Right atrium auricular region (tissue), 2 donors: ENCODE results near the gene NCKAP5. TPM values are rescaled to one million over a fixed set of nuclear protein-coding genes. Genes with fewer than 3 reads are reported as not detected.

Experiments
- DNase-seq: peaks from one replicate; pipeline ENCODE4 v3.0.0-alpha.2; 2019; ENCODE audit warnings: low spot score
- H3K27ac ChIP-seq, 2 donors: fragments of 200-600 bp; sonication (generic); 1 replicate in 1 of 2; 2 replicates in 1 of 2; pipeline ENCODE4 v1.5.1; 2016 to 2019
- H3K27me3 ChIP-seq, 2 donors: fragments of 200-600 bp; sonication (generic); one replicate each; pipeline versions ENCODE4 v1.5.1 to v1.6.0; 2017 to 2019
- H3K36me3 ChIP-seq: fragments of 200-600 bp; sonication (generic); one replicate; pipeline ENCODE4 v1.5.1; 2016
- H3K4me1 ChIP-seq, 2 donors: fragments of 200-600 bp; sonication (generic); one replicate each; pipeline versions ENCODE4 v1.5.1 to v1.6.0; 2017 to 2019
- H3K4me3 ChIP-seq, 2 donors: fragments of 200-600 bp; sonication (generic); 1 replicate in 1 of 2; 2 replicates in 1 of 2; pipeline ENCODE4 v1.5.1; 2017 to 2019; ENCODE audit warnings: mild to moderate bottlenecking in 1 of 2, moderate library complexity in 1 of 2
- H3K9me3 ChIP-seq, 2 donors: fragments of 200-600 bp; sonication (generic); one replicate each; pipeline ENCODE4 v1.5.1; 2019
- total RNA-seq, 2 donors: library from RNA; depleted of rRNA; stranded (reverse); fragments of >200 nt; gene quantifications; one replicate each; pipeline ENCODE4 v1.1.0, GENCODE V29; 2016
- TF ChIP-seq, protein P1 (sequence below), 2 donors: fragments of 200-600 bp; sonication (generic); IDR thresholded peaks; one replicate each; pipeline ENCODE4 v1.5.1; 2019; ENCODE audit warnings: antibody characterized with exemption in 2 of 2

NCKAP5 gene
- total RNA-seq, 2 donors from 2014 or later, result 3.6 to 5.4 TPM

DNA sequence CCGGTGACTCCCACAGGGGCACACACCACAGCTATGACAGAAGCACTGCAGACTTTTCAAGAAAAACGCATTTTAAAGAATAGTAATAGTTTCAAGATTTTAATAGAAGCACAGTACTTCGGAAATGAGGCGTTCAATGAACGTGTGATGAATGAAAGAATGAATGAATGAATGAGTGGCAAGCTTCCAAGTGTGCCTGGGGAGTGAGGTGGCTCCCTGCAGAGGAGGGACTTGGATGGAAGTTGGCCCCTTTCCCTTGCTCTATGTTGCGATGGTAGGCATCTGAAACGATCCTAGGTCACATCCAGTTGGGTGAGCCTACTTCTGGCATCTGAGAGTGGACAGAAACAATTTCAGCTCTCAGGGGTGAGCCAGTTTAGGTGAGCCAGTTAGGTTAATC is 65.6 kb downstream of the NCKAP5 start:
- DNase-seq, result no peak
- peaks cover 0 to 10% of the 10 kb centered on the region in 2 donors for H3K4me1 ChIP-seq
- TF ChIP-seq, protein P1, sequence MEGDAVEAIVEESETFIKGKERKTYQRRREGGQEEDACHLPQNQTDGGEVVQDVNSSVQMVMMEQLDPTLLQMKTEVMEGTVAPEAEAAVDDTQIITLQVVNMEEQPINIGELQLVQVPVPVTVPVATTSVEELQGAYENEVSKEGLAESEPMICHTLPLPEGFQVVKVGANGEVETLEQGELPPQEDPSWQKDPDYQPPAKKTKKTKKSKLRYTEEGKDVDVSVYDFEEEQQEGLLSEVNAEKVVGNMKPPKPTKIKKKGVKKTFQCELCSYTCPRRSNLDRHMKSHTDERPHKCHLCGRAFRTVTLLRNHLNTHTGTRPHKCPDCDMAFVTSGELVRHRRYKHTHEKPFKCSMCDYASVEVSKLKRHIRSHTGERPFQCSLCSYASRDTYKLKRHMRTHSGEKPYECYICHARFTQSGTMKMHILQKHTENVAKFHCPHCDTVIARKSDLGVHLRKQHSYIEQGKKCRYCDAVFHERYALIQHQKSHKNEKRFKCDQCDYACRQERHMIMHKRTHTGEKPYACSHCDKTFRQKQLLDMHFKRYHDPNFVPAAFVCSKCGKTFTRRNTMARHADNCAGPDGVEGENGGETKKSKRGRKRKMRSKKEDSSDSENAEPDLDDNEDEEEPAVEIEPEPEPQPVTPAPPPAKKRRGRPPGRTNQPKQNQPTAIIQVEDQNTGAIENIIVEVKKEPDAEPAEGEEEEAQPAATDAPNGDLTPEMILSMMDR (IDR thresholded peaks at IDR 0.05), result no peak
- H3K4me3 ChIP-seq, result no peak overlapping the region
- no peaks in the 10 kb centered on the region for H3K9me3 ChIP-seq
- H3K27me3 ChIP-seq, result no peaks in the 10 kb centered on the region
- no peak overlapping the region for H3K27ac ChIP-seq
- H3K36me3 ChIP-seq, result no peaks in the 10 kb centered on the region

DNA sequence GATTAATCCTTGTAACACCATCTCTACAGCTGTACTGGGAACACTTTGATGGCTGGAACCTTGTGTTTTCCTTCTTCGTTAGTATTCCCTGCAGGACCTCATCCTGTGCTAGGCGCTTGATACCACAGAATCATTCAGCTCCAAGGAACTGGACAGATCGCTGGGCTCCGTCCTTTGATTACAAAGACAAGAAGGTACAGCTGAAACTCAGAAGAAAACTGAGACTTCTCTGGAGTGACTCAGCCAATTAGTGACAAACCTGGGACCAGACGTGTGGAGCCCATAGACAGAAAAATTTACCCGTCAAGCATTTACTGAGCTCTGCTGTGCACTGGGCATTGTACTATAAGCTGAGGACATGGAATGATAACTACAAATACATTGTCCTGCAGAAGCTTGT is 67.3 kb downstream of the NCKAP5 start:
- Histone ChIP-seq H3K27ac (no peak overlapping the region), H3K4me3 (no peak overlapping the region), H3K36me3 (no peaks in the 10 kb centered on the region), H3K27me3 (no peaks in the 10 kb centered on the region), H3K9me3 (no peaks in the 10 kb centered on the region), H3K4me1 (peaks cover 0 to 10% of the 10 kb centered on the region in 2 donors)
- TF ChIP-seq, protein P1 (IDR thresholded peaks at IDR 0.05), result no peak
- no peak for DNase-seq

DNA sequence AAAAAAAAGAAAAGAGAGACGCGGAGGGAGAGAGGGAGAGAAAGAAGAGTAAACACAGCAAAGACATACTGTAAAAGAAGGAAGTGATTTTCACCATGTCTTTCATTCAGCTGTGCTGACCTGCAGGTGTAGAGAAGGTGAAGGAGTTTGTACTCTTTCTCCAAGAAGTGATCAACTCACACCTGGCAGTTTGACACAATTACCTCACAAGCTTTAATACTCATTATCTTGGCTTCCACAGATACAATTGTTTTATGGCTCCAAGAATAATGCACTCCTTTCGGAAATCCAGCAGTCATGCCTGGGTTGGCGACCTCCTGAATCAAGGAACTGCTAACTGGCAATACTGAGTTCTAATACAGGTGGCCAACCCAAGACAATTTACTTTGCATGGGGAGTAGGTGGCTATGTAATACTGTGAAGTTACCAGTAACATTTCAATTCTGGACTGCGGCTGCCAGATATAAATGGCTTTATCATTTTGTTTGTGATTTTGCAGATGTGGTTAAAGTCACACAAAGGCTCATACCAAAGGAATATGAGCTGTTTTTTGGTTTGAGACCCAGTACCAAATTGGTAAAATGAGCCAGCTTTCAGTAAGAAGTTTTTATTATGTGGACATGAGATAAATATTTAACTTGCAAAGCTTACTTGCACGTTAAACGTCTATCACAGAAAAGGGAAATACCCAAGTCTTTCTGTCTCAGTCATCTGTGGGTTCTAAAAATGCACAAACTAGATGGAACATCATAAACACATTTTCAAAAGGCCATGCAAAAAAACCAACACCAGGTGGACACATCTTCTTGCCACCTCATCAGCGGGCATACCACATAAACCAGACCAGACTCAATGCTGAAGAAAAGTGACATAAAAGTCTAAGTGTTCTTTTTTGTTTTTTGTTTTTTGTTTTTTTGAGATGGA is 69.3 kb downstream of the NCKAP5 start:
- Histone ChIP-seq H3K4me3 (no peak overlapping the region), H3K9me3 (no peaks in the 10 kb centered on the region), H3K36me3 (no peaks in the 10 kb centered on the region), H3K27ac (no peak overlapping the region), H3K4me1 (no peaks in the 10 kb centered on the region), H3K27me3 (no peaks in the 10 kb centered on the region)
- TF ChIP-seq, protein P1 (IDR thresholded peaks at IDR 0.05), result no peak
- no peak for DNase-seq

DNA sequence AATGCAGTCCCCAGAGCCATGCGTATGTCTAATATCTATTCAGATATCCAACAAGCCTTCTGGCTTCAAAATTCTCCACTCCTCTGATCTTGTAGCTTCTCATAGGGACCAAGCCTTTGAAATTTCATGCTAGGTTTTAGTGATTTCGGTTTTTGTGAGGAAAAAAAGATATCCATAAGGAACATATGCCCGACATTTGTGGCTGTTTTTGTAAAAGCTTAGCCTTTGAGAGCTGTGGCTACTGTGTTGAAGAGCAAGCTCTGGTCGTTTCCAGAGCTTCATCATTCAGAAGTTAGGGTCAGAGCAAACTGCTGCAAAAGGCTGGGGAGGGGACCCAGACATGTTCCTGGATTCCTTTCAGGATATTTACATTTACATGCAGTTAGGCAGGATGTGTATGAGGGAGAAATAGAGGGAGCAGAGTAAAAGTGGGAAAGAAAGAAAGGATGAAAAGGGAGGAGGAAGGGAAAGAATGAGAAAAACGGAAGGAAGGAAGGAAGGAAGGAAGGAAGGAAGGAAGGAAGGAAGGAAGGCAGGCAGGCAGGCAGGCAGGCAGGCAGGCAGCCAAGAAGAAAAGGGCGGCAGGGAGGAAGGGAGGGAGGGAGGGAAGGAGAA is 70.2 kb downstream of the NCKAP5 start:
- no peak overlapping the region for H3K27ac ChIP-seq
- H3K4me1 ChIP-seq, result no peaks in the 10 kb centered on the region
- DNase-seq, result no peak
- H3K4me3 ChIP-seq, result no peak overlapping the region
- TF ChIP-seq, protein P1 (IDR thresholded peaks at IDR 0.05), result no peak
- H3K9me3 ChIP-seq, result no peaks in the 10 kb centered on the region
- H3K36me3 ChIP-seq, result no peaks in the 10 kb centered on the region
- H3K27me3 ChIP-seq, result no peaks in the 10 kb centered on the region

DNA sequence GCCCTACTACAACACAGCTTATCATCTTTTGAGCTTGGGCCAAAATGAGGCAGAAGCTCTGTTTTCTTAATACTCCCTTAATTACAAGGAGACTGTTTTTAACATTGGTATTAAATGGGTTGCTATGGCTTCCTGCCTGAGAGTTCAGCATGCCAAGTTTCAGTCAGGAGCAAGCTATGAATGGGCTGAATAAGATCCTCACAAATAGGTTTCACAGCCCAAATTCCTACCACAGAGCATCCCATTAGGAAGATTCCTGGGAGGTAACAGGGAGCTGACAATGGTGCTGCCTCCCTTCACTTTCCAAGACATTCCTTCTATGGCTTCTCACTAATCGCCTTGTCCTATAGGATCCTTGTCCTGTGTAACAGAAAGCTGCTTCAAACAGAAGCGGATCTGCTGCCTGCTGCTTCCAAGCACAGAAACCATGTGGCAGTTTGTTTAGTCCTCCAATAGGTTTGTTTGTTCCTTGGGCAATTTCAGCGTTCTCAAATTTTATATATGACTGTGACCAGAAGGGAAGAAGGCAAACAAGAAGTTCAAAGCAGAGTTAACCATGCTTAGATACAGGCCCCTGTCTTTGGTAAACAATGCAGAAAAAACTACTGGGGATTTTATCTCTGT is 70.9 kb downstream of the NCKAP5 start:
- no peak for DNase-seq
- TF ChIP-seq, protein P1 (IDR thresholded peaks at IDR 0.05), result no peak
- Histone ChIP-seq H3K36me3 (no peaks in the 10 kb centered on the region), H3K4me1 (no peaks in the 10 kb centered on the region), H3K9me3 (no peaks in the 10 kb centered on the region), H3K27me3 (no peaks in the 10 kb centered on the region), H3K4me3 (no peak overlapping the region), H3K27ac (no peak overlapping the region)
